HG03432 (cell line): ENCODE measurements around the gene DNAH17.

Experiments
- ATAC-seq: cut with Tn5 transposase; IDR thresholded peaks from one replicate; pipeline ENCODE4 v1.9.1; 2021; ENCODE audit warnings: mild to moderate bottlenecking, moderate library complexity; ENCODE audit not compliant: unreplicated experiment

Gene DNAH17

GRCh38 chr17:78460951-78461798 is 116.0 kb downstream of the DNAH17 start:
- no peak for ATAC-seq

DNA sequence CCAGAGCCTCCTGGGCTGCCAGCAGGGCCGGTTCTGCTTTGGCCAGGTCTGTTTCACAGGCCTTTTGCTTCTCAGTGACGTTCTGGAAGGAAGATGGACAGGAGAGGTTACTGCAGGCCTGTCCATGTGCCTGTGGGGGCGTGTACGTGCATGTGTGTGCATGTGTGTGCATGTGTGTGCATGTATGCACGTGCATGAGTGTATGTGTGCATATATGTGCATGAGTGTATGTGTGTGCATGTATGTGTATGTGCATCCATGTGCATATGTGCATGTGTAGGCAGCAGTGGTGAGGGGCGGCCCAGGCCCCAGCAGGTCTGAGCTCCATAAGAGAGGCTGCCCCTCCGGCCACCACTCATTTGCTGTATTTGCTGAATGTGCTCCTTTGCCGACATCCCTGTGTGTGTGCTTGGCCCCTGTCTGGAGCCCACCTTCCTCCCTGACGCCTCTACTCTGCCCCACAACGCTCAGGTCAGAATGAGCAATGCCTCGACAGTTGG is 117.0 kb downstream of the DNAH17 start:
- ATAC-seq, result no peak

DNA sequence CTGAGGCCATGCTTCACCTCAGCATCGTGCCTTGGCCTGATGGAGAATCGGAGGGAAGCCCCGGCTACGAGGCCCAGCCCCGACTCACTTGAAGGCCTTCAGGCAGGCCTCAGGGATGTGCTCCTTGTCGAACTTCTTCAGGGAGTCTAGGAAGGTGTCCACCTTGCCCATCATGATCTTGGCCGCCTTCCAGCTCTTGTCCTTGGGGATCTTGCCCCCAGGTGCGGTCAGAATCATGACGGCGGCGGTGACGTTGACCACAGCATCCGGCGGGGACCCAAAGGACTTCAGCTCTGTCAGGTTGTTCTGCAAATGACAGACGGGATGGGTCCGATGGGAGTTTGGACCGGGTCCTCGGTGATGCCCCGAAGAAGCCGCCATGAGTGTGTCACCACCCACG is 117.5 kb downstream of the DNAH17 start:
- no peak for ATAC-seq

DNA sequence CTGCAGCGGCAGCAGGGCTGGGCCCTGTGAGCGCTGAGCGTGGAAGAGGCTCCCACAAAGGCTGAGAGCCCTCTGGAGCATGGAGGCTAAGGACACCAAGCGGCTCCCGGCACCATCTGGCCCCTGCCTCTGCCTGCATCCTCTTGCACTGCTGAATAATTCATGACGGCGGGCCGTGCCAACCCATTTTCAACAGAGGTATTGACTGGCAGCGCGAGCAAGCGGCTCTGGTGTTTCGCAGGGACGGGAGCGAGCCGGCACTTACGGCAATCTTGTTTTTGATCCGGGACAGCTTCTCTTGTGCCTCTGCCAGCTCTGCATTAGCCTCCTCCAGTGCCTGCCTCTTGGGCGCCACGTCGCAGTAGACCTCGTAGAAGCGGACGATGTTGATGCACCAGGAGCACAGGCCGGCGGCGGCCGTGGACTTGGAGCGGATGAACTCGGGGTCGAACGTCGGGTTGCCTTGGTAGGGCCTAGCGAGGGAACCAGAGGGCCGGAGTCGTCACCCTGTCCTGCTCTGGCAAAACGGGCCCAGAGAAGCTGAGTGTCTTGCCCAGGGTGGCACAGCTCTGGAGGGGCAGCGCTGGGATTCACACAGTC is 118.4 kb downstream of the DNAH17 start:
- no peak for ATAC-seq

GRCh38 chr17:78458091-78458490 is 119.1 kb downstream of the DNAH17 start:
- ATAC-seq, result no peak

GRCh38 chr17:78454346-78454745 is 122.8 kb downstream of the DNAH17 start:
- no peak for ATAC-seq

DNA sequence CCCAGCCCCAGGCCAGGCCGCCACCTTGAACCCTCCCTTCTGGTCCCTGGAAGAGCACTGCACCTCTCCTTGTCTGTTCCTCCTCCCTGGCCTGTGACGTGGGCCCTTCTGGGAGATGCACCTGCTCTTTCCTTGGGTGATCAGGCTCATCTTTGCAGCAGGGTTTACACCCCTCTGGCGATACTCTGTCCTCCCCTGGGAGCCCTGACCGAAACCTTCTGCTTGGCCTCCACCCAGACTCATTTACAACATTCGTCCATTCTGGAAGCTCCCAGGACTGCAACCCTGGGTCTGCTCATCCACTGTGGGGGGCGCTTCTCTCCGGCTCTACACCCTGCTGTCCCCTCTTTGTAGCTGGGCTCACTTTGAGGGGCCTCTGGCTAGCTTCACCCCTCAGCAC is 125.4 kb downstream of the DNAH17 start:
- ATAC-seq, result no peak

- no peak for ATAC-seq
Observed at GRCh38 chr17:78450696-78451345, 126.4 kb downstream of the DNAH17 start.

GRCh38 chr17:78449983-78450595 is 127.1 kb downstream of the DNAH17 start:
- ATAC-seq, result no peak

DNA sequence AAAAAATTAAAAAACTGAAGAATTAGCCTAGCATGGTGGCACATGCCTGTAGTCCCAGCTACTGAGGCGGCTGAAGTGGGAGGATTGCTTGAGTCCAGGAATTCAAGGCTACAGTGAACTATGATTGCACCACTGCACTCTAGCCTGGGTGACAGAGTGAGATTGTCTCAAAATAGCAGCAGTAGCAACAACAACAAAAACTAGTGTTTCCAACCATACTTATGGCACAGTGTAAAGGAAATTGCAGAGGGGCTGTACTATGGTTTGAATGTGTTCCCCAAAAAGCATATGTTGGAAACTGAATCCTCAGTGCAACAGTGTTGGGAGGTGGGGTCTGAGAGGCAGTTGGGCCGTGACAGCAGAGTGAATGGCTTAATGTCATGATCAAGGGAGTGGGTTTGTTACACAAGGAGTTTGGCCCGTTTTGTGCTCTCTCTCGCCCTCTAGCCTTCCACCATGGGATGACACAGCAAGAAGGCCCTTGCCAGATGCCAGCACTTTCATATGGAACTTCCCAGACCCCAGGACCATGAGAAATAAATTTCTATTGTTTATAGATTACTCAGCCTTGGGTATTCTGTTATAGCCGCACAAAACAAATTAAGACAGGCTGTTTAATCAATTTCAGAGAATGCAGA is 128.7 kb downstream of the DNAH17 start:
- no peak for ATAC-seq

DNA sequence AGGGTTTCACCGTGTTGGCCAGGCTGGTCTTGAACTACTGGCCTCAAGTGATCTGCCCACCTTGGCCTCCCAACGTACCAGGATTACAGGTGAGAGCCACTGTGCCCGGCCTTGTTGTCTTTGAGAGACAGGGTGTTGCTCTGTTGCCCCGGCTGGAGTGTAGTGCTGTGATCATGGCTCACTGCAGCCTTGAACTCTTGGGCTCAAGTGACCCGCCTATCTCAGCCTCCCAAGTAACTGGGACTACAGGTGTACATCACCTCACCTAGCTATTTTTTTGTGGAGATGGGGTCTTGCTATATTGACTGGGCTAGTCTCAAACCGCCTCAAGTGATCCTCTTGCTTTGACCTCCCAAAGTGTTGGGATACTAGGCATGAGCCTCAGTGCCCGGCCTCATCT is 130.4 kb downstream of the DNAH17 start:
- no peak for ATAC-seq

DNA sequence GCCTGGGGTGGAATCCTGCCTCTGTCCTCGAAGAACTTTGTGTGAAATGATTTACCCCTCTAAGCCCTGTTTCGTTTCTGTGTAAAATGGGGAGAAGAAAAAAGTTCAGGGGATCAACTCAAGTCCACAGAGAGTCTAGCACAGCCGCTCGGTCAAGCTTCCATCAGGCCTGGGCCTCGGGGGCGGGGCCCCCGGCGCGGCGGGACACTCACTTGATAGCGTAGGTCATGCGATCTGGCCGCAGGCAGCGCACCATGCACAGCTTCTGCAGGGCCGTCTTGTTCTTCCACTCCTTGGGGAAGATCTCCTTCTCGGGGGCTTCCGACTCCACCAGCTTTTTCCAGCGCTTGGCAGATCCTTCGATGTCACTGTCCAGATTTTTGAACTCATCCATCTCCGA is 132.8 kb downstream of the DNAH17 start:
- no peak for ATAC-seq

DNA sequence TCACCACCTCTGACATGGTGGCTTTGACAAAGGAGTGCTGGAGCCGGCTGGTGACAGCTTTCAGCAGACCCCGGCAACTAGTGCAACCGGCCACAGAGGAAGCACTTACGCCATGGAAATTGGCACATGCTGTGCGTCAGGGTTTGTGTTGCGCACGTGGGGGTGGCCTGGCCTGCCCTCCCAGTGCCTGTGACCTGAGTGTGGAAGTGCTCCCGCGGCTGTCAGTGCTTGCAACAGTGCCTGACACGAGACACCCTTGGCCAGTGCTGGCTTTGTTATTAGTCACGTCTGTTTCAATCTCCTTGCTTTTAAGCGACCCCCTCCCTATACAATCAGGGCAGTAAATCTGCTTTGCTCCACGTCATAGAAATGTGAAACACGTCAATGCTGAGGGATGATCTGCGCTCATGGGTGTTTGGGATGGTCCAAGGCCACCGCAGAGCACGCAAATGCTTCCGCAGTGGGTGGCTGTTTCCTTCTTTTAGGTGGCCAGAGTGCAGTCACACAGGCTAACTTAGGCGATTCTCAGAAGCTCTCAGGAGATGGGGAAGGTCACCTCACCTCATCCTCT is 134.5 kb downstream of the DNAH17 start:
- no peak for ATAC-seq

GRCh38 chr17:78441271-78441971 is 135.8 kb downstream of the DNAH17 start:
- no peak for ATAC-seq

GRCh38 chr17:78438694-78439325 is 138.4 kb downstream of the DNAH17 start:
- ATAC-seq, result no peak

DNA sequence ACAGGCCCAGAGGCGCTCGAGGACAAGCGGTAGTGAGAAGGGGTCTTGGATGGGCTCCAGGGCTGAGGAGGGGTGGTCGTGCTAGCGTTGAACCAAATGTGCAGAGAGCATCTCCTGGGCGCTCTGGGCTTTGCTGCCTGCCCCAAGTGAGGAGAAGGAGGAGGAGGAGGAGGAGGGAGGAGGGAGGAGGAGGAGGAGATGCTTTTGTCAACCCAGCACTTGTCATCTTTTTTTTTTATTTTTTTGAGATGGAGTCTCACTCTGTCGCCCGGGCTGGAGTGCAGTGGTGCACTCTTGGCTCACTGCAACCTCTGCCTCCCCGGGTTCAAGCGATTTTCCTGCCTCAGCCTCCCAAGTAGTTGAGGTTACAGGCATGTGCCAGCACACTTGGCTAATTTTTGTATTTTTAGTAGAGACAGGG is 138.9 kb downstream of the DNAH17 start:
- no peak for ATAC-seq

DNA sequence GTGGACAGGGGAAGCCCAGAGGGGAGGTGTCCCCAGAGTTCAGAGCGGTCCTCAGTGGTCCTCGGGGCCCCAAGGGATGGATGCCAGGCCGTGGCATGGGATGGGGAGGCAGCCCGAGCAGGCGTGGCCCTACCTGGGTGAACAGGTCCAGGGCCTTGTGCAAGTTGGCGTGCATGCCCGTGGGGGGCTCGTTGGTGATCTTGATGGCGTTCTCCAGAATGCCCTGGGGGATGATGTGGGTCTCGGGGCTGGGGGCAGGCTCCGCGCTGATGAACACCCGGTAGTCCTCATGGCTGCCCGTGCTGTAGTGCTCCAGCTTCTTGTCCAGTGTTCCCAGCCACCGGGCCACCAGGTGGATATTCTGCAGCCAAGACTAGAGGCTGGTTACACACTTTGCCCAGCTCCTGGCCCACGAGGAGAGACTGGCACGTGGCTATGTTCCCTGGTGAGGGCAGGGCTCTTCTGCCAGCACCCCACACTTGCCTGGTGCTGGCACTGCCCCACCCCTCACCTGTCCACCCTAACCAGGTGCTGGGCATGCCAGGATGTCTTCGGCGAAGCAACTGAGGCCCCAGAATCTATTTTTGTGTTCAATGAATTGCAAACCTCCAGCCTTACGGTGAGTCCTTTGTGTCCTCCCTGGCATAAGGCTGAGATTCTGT is 139.6 kb downstream of the DNAH17 start:
- ATAC-seq, result no peak

- no peak for ATAC-seq
Observed at GRCh38 chr17:78435330-78436005, 141.7 kb downstream of the DNAH17 start.
